MCF 10A (cell line): Measurements from ENCODE around the gene TMEM259. TPM values are rescaled to one million over a fixed set of nuclear protein-coding genes. Genes with fewer than 3 reads are reported as not detected.

Experiments used
- BruUV-seq: library from RNA; stranded (reverse); fragments of 400-500 nt; replicated peaks from 2 replicates; lab custom pipeline; 2021; lab: Mats Ljungman, UMichigan
- CTCF ChIA-PET: fragments of 300-600 bp; sonication (Branson Sonifier 250); formaldehyde crosslinking; extraction: SDS; loops from one replicate; lab custom pipeline; 2021; ENCODE audit warnings: antibody characterized with exemption, inconsistent platforms; lab: Yijun Ruan, JAX
- POLR2A ChIA-PET: fragments of 300-600, 350-650 bp; sonication (Branson Sonifier 250); formaldehyde crosslinking; extraction: SDS; loops from one replicate; lab custom pipeline; 2020; ENCODE audit warnings: antibody characterized with exemption, inconsistent platforms; lab: Yijun Ruan, JAX
- DNase-seq: peaks from one replicate; pipeline ENCODE4 v3.0.0-alpha.2; 2018; ENCODE audit not compliant: unreplicated experiment
- H3K27ac Mint-ChIP-seq: one replicate; pipeline ENCODE4 v1.8.0; 2022; ENCODE audit warnings: mild to moderate bottlenecking, low read depth, mixed read lengths; ENCODE audit not compliant: unreplicated experiment
- H3K27me3 Mint-ChIP-seq: one replicate; pipeline ENCODE4 v1.8.0; 2022; ENCODE audit warnings: mixed read lengths; ENCODE audit not compliant: insufficient read depth, unreplicated experiment
- H3K36me3 Mint-ChIP-seq: one replicate; pipeline ENCODE4 v1.8.0; 2022; ENCODE audit warnings: mild to moderate bottlenecking, moderate library complexity, mixed read lengths; ENCODE audit not compliant: insufficient read depth, unreplicated experiment
- H3K4me1 Mint-ChIP-seq: one replicate; pipeline ENCODE4 v1.8.0; 2022; ENCODE audit warnings: mixed read lengths; ENCODE audit not compliant: insufficient read depth, unreplicated experiment
- H3K4me3 Mint-ChIP-seq: one replicate; pipeline ENCODE4 v1.8.0; 2022; ENCODE audit warnings: mild to moderate bottlenecking, moderate library complexity, mixed read lengths; ENCODE audit not compliant: unreplicated experiment
- H3K9me3 Mint-ChIP-seq: one replicate; pipeline ENCODE4 v1.8.0; 2022; ENCODE audit warnings: mixed read lengths; ENCODE audit not compliant: unreplicated experiment
- intact Hi-C: fragments of 100-400 bp; cut with micrococcal nuclease; formaldehyde crosslinking; loops from 2 replicates; pipeline ENCODE4 v1.14.1; 2022
- total RNA-seq: library from RNA; stranded (reverse); gene quantifications from 2 replicates; pipeline ENCODE4 v1.2.3, GENCODE V29; 2022
- TF ChIP-seq, protein P1 (sequence below): fragments of 200-600 bp; IDR thresholded peaks from one replicate; pipeline ENCODE4 v1.8.0; 2022; ENCODE audit warnings: antibody characterized with exemption, mild to moderate bottlenecking; ENCODE audit not compliant: unreplicated experiment

TMEM259 gene
- total RNA-seq, 1 experiment from 2014 or later, result 130 TPM

DNA sequence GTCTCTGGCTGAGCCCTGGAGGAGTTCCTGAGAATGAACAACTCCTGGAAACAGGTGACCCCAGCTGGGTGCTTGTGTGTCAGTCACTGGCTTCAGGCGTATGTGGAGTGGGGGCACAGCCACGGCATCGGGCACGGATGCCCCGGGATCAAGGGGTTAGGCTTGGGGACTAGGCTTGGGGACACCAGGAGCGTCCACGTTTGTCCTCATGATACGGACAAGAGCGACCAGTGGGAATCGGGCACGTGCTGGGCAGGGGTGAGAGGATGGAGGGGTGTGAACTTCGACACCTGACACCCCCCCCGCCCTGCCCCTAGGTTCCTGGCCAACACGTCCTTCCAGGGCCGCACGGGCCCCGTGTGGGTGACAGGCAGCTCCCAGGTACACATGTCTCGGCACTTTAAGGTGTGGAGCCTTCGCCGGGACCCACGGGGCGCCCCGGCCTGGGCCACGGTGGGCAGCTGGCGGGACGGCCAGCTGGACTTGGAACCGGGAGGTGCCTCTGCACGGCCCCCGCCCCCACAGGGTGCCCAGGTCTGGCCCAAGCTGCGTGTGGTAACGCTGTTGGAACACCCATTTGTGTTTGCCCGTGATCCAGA is 16.6 kb downstream of the TMEM259 start:
- TF ChIP-seq, protein P1, sequence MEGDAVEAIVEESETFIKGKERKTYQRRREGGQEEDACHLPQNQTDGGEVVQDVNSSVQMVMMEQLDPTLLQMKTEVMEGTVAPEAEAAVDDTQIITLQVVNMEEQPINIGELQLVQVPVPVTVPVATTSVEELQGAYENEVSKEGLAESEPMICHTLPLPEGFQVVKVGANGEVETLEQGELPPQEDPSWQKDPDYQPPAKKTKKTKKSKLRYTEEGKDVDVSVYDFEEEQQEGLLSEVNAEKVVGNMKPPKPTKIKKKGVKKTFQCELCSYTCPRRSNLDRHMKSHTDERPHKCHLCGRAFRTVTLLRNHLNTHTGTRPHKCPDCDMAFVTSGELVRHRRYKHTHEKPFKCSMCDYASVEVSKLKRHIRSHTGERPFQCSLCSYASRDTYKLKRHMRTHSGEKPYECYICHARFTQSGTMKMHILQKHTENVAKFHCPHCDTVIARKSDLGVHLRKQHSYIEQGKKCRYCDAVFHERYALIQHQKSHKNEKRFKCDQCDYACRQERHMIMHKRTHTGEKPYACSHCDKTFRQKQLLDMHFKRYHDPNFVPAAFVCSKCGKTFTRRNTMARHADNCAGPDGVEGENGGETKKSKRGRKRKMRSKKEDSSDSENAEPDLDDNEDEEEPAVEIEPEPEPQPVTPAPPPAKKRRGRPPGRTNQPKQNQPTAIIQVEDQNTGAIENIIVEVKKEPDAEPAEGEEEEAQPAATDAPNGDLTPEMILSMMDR, result no peak
- Mint-ChIP-seq H3K27ac (no peak overlapping the region), H3K9me3 (no peaks in the 10 kb centered on the region), H3K4me3 (no peak overlapping the region), H3K4me1 (no peaks in the 10 kb centered on the region), H3K36me3 (no peaks in the 10 kb centered on the region), H3K27me3 (peaks cover 3% of the 10 kb centered on the region)
- ChIA-PET CTCF (interaction anchor here (1.0 kb wide), 1 partner anchor 8 kb away, joined by 5 read pairs; no protein-coding TSS in a partner anchor), POLR2A (interaction anchor here (1.3 to 2.0 kb wide), 2 partner anchors 8 to 13 kb away, joined by 5 to 8 read pairs; no protein-coding TSS in a partner anchor)
- intact Hi-C loops, result no loop called here
- no peak for DNase-seq
- no TSS peak for BruUV-seq

DNA sequence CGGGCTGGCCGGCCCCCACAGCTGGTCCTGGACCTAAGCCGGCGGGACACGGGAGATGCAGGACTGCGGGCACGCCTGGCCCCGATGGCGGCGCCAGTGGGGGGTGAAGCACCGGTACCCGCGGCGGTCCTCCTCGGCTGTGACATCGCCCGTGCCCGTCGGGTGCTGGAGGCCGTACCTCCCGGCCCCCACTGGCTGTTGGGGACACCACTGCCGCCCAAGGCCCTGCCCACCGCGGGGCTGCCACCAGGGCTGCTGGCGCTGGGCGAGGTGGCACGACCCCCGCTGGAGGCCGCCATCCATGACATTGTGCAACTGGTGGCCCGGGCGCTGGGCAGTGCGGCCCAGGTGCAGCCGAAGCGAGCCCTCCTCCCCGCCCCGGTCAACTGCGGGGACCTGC is 17.6 kb downstream of the TMEM259 start:
- no peaks in the 10 kb centered on the region for H3K4me1 Mint-ChIP-seq
- DNase-seq, result no peak
- no peaks in the 10 kb centered on the region for H3K9me3 Mint-ChIP-seq
- CTCF ChIA-PET, result interaction anchor here (0.7 to 1.0 kb wide), 2 partner anchors 9 to 241 kb away, joined by 4 to 5 read pairs; no protein-coding TSS in a partner anchor
- intact Hi-C loops, result no loop called here
- peaks cover 13% of the 10 kb centered on the region for H3K27me3 Mint-ChIP-seq
- TF ChIP-seq, protein P1, result no peak
- POLR2A ChIA-PET, result interaction anchor here (0.6 kb wide), 1 partner anchor 155 kb away, joined by 3 read pairs; no protein-coding TSS in a partner anchor
- H3K27ac Mint-ChIP-seq, result no peak overlapping the region
- H3K4me3 Mint-ChIP-seq, result no peak overlapping the region
- no peaks in the 10 kb centered on the region for H3K36me3 Mint-ChIP-seq
- BruUV-seq, result no TSS peak

- no peak for DNase-seq
- no peaks in the 10 kb centered on the region for H3K9me3 Mint-ChIP-seq
- TF ChIP-seq, protein P1, result no peak
- no peak overlapping the region for H3K4me3 Mint-ChIP-seq
- no TSS peak for BruUV-seq
- ChIA-PET CTCF (interaction anchor here (0.6 to 0.7 kb wide), 2 partner anchors 95 to 241 kb away, joined by 4 to 6 read pairs; no protein-coding TSS in a partner anchor), POLR2A (interaction anchor here (0.5 kb wide), 1 partner anchor 904 kb away, joined by 3 read pairs; no protein-coding TSS in a partner anchor)
- H3K27ac Mint-ChIP-seq, result no peak overlapping the region
- peaks cover 17% of the 10 kb centered on the region for H3K27me3 Mint-ChIP-seq
- no peaks in the 10 kb centered on the region for H3K36me3 Mint-ChIP-seq
- intact Hi-C loops, result no loop called here
- no peaks in the 10 kb centered on the region for H3K4me1 Mint-ChIP-seq
Observed at GRCh38 chr19:1002600-1002999, 18.3 kb downstream of the TMEM259 start.

- no peak overlapping the region for H3K27ac Mint-ChIP-seq
- BruUV-seq, result no TSS peak
- H3K4me3 Mint-ChIP-seq, result no peak overlapping the region
- DNase-seq, result peak; percentile 51
- peaks cover 17% of the 10 kb centered on the region for H3K27me3 Mint-ChIP-seq
- ChIA-PET CTCF (interaction anchor here (0.5 to 1.5 kb wide), 5 partner anchors 8 to 263 kb away, joined by 3 to 4 read pairs (median 3); no protein-coding TSS in a partner anchor), POLR2A (interaction anchor here (0.6 to 0.9 kb wide), 4 partner anchors 17 to 203 kb away, joined by 3 to 4 read pairs (median 4); partner anchors contain the start of gene CNN2)
- H3K9me3 Mint-ChIP-seq, result no peaks in the 10 kb centered on the region
- no peaks in the 10 kb centered on the region for H3K4me1 Mint-ChIP-seq
- H3K36me3 Mint-ChIP-seq, result peaks cover 1% of the 10 kb centered on the region
- TF ChIP-seq, protein P1, result peak; percentile 95
- intact Hi-C loops, result loop anchor here (1.0 kb wide), 2 partner anchors 80 to 231 kb away; no protein-coding TSS in a partner anchor
Observed at GRCh38 chr19:1001538-1002166, 19.3 kb downstream of the TMEM259 start.
